ENCODE measurements around the gene MESP1.

- TF ChIP-seq CTCF (IDR thresholded peaks at IDR 0.05): no peak
- TF ChIP-seq POLR2A (IDR thresholded peaks at IDR 0.05): no peak
These were observed 7.9 kb upstream of the MESP1 start for GRCh38 chr15:89758981-89759380.
